Measurements from ENCODE around the gene SPANXN4.

Gene SPANXN4

DNA sequence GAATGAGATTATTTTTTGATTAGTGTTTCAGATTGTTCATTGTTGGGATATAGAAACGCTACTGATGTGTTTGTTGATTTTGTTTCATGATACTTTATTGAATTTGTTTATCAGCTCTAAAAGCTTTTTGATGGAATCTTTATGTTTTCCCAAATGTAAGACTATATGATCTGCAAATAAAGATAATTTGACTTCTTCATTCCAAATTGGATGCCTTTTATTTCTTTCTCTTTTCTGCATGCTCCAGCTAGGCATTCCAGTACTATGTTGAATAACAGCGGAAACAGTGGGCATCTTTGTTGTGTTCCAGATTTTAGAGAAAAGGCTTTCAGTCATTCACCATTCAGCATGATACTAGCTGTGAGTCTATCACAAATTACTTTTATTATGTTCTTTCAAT lies 21.8 kb downstream of the SPANXN4 start:
- H3K27ac ChIP-seq (ENCODE audit: low read depth, low read length): no peak overlapping the region
- peaks cover 0 to 3% (median 0%) of the 10 kb centered on the region in 5 donors for H3K9me3 ChIP-seq (ENCODE audit: control insufficient read depth in 5 of 5, low read length in 5 of 5)
- no peak overlapping the region for H3K9ac ChIP-seq (ENCODE audit: low read length in 5 of 5)
- peaks cover 0 to 6% (median 1%) of the 10 kb centered on the region in 5 donors for H3K27me3 ChIP-seq (ENCODE audit: control insufficient read depth in 5 of 5, insufficient read depth in 4 of 5, low read length in 5 of 5)
- no peaks in the 10 kb centered on the region for H3K36me3 ChIP-seq (ENCODE audit: control insufficient read depth in 5 of 5, insufficient read depth in 5 of 5, low read length in 5 of 5)
- no peaks in the 10 kb centered on the region for H3K4me1 ChIP-seq (ENCODE audit: control insufficient read depth in 5 of 5, insufficient read depth in 5 of 5, low read length in 5 of 5)
- no peak overlapping the region for H3K4me3 ChIP-seq (ENCODE audit: low read depth in 1 of 5, low read length in 5 of 5)

DNA sequence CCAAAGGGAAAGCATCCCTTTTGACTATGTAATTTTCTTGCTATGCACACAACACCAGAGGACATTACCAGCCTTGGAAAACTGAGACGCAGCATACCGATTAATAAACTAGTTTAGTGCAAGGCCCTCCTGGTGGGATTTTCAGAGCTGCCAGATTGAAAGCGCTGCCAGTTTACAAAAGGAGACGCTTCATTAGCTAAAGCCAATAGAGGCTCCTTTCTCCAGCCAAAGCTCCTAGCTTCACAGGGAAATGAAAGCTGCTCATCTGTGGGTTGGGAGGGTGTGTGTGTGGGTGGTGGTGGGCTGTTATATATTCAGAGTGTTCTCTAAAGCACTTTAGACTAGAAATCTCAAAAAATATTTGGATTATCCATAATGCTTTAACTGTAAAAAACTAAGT lies 32.4 kb downstream of the SPANXN4 start:
- no peak overlapping the region for H3K4me3 ChIP-seq (ENCODE audit: low read depth in 1 of 5, low read length in 5 of 5)
- H3K9ac ChIP-seq (ENCODE audit: low read length in 5 of 5): no peak overlapping the region
- H3K27ac ChIP-seq (ENCODE audit: low read depth, low read length): no peak overlapping the region
- H3K27me3 ChIP-seq (ENCODE audit: control insufficient read depth in 5 of 5, insufficient read depth in 4 of 5, low read length in 5 of 5): no peaks in the 10 kb centered on the region
- H3K36me3 ChIP-seq (ENCODE audit: control insufficient read depth in 5 of 5, insufficient read depth in 5 of 5, low read length in 5 of 5): no peaks in the 10 kb centered on the region
- H3K9me3 ChIP-seq (ENCODE audit: control insufficient read depth in 5 of 5, low read length in 5 of 5): no peaks in the 10 kb centered on the region
- no peaks in the 10 kb centered on the region for H3K4me1 ChIP-seq (ENCODE audit: control insufficient read depth in 5 of 5, insufficient read depth in 5 of 5, low read length in 5 of 5)

DNA sequence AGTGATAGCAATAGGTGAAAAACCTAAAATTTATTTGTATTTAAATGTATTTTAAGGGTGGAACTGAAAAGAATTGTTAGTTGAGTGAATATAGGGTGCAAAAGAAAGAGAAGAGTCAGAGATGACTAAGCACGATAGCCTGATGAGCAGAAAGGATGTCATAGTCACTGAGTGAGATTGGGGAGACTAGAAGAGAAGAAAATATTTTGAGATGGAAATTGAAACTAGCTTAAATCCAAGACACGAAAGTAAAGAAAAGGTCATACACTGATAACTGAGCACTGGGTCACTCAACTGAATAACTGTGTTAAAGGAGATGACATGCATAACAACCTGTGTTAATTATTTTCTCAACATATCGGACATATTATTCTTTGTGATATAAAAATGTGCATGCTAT lies 55.5 kb downstream of the SPANXN4 start:
- Histone ChIP-seq H3K36me3 (ENCODE audit: control insufficient read depth in 5 of 5, insufficient read depth in 5 of 5, low read length in 5 of 5) (no peaks in the 10 kb centered on the region), H3K4me1 (ENCODE audit: control insufficient read depth in 5 of 5, insufficient read depth in 5 of 5, low read length in 5 of 5) (no peaks in the 10 kb centered on the region), H3K4me3 (ENCODE audit: low read depth in 1 of 5, low read length in 5 of 5) (no peak overlapping the region), H3K9ac (ENCODE audit: low read length in 5 of 5) (no peak overlapping the region), H3K27me3 (ENCODE audit: control insufficient read depth in 5 of 5, insufficient read depth in 4 of 5, low read length in 5 of 5) (no peaks in the 10 kb centered on the region), H3K9me3 (ENCODE audit: control insufficient read depth in 5 of 5, low read length in 5 of 5) (peaks cover 0 to 7% (median 0%) of the 10 kb centered on the region in 5 donors), H3K27ac (ENCODE audit: low read depth, low read length) (no peak overlapping the region)

DNA sequence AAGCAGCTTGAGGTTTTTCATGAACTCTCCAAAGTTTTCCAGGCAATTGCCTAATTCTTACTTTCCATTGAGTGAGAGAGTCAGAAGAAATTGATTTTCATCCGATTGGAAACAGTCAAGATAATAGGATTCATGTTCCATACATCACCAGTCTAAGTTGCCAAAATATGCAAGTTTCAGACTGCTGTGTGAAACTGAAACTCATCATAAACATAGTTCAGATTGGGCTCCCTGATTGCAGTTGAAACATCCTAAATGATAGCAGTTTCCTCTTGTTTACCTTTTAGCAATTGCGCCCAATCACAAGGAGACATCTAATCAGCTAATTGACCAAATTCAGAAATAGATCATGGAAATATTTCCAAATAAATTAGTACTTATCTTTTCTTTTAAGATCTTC lies 56.8 kb downstream of the SPANXN4 start:
- Histone ChIP-seq H3K9ac (ENCODE audit: low read length in 5 of 5) (no peak overlapping the region), H3K9me3 (ENCODE audit: control insufficient read depth in 5 of 5, low read length in 5 of 5) (peaks cover 0 to 7% (median 0%) of the 10 kb centered on the region in 5 donors), H3K27ac (ENCODE audit: low read depth, low read length) (no peak overlapping the region), H3K36me3 (ENCODE audit: control insufficient read depth in 5 of 5, insufficient read depth in 5 of 5, low read length in 5 of 5) (no peaks in the 10 kb centered on the region), H3K4me3 (ENCODE audit: low read depth in 1 of 5, low read length in 5 of 5) (no peak overlapping the region), H3K4me1 (ENCODE audit: control insufficient read depth in 5 of 5, insufficient read depth in 5 of 5, low read length in 5 of 5) (no peaks in the 10 kb centered on the region), H3K27me3 (ENCODE audit: control insufficient read depth in 5 of 5, insufficient read depth in 4 of 5, low read length in 5 of 5) (no peaks in the 10 kb centered on the region)
